Limb (tissue), 2 donors: ENCODE measurements around the gene ITGAE.
"Not testable (repeated sequence)": the region's sequence is repeated elsewhere in the genome, so short reads cannot be mapped to it uniquely, and the experiment has no call there.

ENCODE experiments used
- DNase-seq, 2 donors: peaks; one replicate each; pipeline ENCODE4 v3.0.0-alpha.2; 2016; ENCODE audit errors: extremely low spot score in 2 of 2

ITGAE gene

DNA sequence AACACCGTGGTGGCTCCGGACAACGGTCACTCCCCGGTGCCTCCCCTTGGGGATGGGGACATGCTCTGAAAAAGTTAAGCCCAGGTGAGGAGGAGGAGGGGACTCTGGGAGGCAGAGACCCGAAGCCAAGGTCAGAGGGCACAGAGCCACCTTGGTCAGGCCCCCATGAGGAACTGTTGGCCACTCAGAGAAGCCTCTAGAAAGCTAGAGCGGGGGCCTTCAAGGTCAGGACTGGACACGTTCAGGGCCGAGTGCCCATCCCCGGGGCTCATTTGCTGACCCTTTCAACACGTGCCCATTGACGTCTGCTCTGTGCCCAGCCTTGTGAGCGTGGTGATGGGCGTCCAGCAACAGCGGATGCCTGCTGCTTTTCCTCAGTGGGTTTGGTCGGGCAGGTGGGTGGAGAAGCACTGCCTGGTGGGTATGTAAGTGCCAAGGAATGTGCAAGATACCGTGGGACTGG lies 39.0 kb downstream of the ITGAE start:
- no peak for DNase-seq

DNA sequence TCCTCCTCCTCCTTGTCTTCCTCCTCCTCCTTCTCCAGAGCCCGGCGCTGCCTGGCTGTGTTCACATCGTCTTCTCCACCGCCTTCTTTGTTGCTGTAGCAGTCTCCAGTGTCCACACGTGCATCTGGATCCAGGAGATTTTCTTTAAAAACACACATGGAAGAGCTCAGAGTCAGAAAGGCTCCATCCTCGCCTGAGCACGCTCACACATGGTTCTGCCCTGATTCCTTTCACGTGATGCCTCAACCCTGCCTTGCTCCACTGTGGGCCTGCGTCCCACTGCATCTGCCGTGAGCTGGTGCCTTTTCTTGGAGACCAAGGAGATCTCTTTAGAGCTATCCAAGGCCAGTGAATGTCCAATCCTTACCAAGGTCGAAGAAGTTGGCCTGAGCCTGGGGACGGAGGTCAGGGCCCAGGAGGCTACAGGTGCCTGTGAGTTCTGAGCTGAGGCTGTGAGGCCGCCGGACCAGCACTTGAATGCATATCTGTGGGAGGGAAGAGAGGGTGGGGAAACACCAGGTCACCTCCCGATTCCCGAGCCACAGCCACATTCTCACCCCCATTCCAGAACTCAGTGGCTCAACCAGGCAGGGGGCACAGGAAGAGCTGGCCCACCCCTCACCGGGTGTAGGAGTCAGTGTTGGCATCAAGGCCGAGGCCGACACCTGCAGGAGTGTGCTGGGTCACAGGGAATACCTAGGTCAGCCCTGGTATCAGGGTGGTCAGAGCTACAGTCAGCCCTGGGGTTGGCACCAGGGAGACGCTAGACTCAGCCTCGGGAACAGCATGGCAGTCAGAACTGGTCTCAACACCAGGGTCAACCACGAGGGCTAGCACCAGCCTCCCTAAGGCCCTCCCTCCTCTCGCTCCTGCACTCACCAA lies 39.7 kb downstream of the ITGAE start:
- no peak for DNase-seq

DNA sequence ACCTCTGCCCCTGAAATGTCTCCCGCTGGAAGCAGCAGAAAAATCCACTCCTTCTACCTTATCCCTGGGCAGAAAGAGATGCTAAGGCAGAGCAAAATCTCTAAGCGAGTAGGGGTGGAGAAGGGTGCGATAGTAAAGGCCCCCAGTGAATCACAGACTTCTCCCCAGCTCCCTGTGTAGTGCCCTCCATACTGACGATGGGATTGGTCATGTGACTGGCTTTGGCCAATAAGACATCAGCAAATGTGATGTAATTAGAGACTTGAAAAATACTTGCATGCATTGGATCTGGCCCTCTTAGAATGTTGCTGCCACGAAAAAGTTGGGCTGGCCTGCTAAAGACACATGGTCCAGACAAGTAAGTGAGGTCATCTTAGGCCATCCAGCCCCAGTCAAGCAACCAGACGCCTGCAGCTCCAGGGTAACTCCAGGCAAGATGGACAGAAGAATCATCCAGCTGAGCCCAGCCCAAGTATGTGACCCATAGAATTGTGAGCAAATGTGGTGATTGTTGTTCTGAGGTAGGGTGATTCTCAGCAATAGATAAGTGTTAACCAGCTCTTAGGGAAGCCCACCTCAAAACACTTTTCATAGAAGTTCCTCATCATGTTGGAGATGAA lies 41.3 kb downstream of the ITGAE start:
- DNase-seq, result no peak

DNA sequence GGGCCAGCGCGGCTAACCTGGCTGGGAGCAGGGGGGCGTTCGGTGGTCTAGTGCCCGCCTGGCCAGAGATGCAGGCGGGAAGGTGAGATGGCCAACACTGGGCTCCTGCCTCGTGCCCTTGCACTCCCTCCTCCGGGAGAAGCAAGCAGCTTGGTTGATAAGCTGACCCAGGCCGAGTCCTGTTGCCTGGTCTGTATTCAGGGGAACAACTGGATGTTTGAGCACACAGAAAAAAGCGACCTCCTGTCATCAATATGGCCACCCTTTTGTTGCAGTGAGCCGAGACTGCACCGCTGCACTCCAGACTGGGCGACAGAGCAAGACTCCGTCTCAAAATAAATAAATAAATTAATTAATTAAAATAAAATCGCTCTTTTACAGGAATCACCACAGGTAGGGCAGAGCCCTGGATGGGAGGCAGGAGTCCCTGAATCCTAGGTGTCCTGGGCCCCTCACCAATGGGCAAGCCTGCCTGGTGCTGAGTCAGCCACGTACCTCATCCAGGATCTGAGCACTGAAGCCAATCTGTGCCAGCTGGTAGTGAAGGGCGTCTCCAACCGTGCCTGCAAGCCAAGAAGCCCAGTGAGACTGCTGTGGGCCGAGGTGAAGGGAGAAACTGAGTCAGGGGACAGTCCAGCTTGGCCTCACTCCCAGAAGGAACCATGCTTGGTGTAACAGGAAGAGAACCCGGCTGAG lies 45.5 kb downstream of the ITGAE start:
- no peak for DNase-seq

DNA sequence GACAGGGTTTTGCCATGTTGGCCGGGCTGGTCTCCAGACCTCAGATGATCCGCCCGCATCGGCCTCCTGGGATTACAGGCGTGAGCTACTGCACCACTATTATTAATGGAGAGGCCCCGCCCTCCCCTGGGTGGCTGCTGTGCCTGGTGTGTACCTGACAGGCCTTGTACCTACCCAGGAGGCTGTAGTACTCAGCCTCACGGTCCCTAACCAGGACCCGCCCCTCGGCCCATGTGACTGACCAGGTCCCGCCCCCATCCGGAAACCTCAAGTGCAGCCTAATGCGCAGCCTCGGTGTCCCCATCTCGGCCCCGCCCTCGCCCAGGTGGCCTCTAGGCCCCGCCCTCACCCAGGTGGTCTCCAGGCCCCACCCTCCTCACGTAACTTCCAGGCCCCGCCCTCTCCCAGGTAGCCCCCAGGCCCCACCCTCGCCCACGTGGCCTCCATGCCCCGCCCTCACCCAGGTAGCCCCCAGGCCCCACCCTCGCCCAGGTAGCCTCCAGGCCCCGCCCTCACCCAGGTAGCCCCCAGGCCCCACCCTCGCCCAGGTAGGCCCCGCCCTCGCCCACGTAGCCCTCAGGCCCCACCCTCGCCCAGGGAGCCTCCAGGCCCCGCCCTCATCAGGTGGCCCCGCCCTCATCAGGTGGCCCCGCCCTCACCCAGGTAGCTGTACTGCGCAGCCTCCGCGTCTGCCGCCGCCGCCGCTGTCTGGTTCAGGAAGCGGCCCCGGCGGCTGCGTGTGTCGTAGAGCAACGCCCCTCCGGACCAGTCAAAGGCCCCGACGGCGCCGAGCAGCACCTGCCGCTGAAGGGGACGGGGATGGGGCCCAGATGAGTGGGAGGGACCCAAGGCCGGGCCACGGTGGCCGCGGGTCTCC lies 46.3 kb downstream of the ITGAE start:
- peak in 1 of 2 donors; percentile 71 for DNase-seq

DNA sequence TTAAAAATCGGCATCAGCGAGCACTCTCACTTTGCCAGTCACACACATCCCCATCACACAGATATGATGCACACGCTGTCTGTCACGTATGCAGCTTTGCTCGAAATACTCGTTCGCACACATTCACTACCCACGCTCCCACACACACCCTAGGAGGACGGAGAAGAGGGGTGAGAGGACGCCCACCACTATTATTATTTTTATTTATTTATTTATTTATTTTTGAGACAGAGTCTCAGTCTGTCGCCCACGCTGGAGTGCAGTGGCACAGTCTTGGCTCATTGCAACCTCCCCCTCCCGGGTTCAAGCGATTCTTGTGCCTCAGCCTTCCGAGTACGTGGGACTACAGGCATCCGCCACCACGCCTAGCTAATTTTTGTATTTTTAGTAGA lies 46.9 kb downstream of the ITGAE start:
- no peak for DNase-seq

DNA sequence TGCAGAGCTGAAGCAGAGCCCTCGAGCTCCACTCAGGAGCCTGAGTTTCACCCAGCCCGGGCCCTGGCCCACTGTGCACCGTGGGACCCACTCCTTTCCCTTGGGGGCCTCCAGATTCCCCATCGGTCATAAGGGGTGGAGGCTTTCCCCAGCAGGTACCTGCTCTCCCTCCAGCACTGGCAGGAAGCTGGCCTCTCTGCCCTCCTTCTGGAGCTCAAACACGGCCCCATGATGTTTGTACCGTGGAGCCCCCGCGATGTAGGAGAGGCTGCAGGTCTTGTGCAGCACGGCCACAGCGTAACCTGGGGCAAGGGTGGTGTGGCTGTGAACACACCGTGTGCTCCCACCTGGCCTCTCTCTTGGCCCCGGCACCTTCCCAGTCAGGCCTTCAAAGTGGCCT lies 47.4 kb downstream of the ITGAE start:
- no peak for DNase-seq

DNA sequence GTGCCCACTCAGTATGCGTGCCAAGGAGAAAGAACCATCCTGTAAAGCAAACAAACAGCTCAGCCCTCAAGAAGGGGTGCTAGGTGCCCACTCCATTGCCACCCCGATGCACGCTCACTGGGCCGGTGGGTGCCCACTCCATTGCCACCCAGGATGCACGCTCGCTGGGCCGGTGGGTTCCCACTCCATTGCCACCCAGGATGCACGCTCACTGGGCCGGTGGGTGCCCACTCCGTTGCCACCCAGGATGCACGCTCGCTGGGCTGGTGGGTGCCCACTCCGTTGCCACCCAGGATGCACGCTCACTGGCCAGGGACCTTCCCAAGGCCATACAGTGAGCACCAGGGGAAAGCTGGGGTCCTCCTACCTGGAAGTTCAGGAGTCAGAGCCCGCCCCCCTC lies 49.2 kb downstream of the ITGAE start:
- DNase-seq, result no peak

DNA sequence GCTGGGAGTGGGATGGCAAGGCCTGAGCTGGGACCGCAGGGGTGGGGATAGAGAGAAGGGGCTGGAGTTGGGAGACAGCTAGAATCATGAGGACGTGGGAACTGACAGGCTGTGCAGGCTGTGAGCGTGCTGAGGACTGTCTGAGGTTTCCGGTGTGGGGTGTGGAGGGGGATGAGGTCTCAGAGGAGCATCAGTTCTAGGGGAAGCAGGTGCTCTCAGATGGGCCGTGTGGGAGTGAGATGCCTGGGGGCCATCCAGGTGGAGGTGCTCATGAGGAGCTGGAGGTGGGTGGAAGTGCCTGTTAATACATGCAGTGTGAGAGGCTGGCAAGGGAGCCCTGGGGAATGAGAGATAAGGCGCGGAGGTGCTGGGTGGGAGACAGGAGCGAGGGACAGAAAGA lies 50.1 kb downstream of the ITGAE start:
- DNase-seq, result no peak

DNA sequence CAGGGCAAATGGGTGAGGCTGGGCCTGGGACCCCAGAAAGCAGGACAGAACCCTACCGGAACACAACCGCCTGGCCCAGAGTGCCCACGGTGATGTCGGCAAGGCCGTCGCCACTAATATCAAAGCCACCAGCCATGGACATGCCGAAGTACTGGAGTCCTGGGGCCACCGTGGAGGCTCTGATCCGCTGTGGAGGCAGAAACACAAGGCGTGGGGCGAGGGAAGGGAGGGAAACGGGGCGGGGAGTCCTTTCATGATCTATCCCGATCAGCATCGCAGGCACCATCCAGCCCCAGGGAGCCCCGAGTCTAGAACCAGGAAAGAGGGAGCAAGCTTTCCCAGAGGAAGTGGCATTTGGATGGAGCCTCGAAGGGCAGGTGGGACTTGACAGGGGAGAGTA lies 50.7 kb downstream of the ITGAE start:
- DNase-seq, result no peak

DNA sequence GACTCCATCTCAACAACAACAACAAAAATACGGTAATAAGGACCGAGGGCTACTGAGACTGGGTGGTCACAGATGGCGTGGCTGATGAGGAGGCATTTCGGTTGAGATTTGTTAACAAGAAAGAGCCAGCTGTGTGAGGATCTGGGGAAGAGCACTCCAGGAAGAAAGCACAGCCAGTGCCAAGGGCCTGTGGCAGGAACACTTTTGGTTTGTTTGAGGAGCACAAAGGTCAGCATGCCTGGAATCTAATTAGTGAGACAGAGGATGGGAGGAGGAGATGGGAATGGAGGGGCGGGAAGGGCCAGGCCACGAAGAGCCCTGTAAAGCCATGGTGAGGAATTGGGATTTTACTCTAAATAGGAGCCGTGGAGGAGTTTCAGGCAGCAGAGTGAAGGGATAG lies 52.4 kb downstream of the ITGAE start:
- no peak for DNase-seq

DNA sequence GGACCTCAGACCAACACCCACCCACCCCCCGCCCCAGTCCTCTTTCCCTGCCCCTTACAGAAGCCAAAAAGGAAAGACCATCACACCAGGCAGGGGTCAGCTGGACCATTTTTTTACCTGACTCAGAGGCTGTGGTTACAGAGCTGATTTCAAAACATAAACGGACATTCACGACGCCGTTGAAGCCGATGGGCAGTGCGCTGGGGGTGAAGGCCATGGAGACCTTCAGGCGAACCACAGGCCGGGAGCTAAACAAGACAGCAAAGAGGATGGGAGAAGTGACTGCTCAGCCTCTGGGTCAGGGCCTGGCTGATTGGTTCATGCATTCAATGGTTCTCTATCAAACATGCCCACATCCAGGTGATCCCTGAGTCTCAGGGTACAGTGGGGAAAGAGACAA lies 53.2 kb downstream of the ITGAE start:
- DNase-seq, result no peak

DNA sequence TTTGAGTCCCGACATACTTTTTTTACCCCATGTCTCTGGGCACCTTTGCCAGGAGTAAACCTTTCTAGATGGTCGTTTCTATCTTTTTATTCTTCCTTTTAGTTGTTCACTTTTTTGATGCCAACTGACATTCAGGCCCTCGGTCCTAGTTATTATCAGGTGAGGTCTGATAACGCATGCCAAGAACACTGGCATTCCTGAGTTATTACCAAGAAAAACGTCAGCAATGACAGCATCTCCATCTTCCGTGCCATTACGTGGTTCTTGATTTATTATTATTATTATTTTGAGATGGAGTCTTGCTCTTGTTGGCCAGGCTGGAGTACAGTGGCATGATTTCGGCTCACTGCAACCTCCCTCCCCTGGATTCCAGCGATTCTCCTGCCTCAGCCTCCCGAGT lies 55.9 kb downstream of the ITGAE start:
- no peak for DNase-seq

DNA sequence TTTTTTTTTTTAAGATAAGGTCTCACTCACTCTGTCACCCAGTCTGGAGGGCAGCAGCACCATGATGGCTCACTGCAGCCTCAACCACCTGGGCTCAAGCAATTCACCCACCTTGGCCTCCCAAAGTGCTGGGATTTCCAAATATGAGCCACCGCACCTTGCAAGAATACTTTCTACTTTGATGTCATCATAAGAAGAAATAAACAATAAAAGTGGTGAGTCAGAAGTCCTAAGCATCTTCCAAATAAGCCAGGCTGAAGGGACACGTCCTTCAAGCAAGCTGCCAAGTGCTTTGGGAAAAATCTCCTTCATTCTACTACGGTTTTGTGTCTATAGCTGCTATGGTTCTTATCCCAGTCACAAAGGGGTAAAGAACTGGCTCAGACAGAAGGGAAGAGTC lies 57.0 kb downstream of the ITGAE start:
- no peak for DNase-seq

DNA sequence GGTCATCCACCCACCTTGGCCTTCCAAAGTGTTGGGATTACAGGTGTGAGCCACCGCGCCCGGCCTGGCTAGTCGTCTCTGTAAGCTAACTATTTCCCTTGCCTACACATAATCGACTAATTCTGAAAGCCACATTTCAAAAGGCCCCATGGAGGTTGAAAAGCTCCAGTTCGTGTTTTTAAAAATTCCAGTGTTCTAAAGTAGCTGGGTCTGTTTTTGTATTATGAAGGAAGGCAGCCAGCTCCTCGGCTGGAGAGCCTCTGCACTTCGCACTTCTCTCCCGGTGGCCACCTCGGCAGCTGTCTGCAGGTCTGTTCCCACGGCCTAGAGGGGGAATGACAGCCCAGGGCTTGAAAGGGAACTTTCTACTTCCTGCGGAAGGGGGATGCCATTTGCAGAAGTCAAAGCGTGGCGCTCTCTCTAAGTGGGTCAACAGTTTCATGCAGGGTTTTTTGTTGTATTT lies 60.3 kb downstream of the ITGAE start:
- no peak for DNase-seq

DNA sequence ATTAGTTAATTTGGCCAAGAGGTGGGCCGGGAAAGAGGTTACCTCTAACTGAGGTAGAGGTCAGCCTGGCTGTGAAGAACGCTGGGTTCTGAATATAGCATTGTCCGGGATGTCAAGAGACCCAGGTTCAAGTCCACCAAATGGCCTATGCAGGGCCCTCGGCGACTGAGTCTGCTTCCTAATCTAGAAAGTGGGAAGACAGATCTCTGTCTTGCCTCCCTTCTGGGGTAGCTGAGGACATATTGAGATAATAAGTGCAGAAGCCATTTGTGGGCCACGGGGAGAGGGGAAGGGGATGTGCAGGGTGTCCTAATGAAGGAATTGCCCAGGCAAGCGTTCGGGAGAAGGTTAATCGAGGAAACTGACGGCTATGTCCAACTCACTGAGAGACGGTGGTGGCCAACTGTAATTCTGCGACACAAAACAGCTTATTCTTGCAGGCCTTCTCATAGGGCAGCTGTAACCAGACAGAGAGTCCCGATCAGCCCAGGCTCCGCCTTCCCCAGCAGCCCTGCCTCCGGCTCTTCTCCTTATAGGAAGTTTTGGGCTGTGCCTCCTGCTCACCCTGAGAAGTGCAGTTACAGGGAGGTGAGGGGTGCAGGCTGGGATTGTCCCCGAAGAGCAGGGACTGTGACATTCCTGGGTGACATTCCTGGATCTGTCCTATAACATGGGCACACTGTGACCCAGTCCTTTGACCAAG lies 61.4 kb downstream of the ITGAE start:
- DNase-seq, result no peak

DNA sequence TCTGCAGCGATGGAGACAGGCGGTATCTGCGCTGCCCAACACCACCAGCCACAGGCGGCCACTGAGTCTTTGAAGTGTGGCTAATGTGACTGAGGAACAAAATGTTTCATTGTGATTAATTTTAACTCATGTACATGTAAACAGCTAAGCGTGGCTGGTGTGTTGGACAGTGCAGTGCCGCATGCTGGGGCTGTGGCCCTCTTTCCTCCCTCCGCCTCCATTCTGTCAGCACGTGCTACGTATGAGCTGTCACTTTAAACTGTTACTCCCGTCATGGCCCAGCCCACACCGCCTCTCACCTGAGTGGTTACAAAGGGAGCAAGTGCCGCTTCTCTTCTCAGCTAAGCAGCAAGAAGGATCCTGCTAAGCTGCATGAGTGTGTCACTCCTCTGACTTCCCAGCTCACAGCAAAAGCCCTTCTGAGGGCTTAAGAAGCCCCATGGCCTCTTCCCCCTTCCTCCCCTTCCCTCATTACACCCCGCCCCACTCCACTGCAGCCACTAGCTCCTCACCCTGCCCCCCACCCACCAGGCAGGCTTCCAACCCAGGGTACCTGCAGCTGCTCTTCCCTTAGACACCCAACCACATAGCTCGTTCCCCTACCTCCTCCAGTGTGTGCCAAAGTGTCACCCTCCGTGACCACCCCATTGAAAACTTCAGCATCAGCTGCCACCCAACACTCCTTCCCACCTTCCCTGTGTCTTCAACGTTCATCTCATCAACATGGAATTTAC lies 62.3 kb downstream of the ITGAE start:
- DNase-seq, result peak in 1 of 2 donors; percentile 36

DNA sequence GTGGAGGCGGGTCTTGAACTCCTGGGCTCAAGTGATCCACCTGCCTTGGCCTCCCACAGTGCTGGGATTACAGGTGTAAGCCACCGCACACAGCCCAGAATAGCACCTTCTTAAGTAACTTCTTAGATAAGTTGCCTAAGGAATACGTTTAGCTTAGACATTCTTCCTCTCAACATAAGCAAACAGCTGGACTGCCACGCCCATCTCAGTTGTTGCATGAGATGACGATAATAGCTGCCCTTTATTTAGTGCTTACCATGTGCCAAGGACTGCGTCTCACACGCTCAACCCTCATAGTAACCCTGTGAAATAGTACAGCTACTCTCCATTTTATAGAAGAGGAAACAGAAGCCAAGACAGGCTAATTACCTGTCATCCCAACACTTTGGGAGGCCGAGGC lies 65.5 kb downstream of the ITGAE start:
- DNase-seq, result no peak

DNA sequence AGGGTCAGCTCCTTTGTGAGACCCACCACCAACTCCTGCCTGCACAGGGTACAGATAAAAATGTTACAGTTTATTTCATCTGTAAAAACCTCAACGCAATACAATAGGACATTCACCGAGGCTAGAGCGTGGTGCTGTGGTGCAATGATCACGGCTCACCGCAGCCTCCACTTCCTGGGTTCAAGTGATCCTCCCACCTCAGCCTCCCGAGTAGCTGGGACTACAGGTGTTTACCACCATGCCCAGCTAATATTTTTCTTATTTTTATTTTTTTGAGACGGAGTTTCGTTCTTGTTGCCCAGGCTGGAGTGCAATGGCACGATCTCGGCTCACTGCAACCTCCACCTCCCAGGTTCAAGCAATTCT lies 66.1 kb downstream of the ITGAE start:
- not testable (repeated sequence) for DNase-seq

DNA sequence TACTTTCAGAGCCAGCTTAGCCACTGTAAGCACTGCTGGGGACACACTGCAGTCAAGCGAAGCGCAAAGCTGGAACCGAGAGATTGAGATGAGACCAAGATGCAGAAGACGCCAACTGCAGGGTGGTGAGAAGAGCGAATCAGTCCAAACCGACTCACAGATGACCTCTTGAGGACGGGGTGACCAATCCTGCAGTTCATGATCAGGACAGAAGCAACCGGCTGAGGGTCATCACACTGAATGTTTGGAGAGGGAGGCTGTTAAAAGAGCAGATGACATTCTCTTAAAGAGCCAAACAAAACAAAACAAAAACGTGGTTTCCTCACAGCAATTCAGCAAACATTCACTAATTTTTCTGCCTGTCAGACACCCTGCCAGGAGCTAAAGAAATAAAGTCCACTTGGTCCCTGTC lies 68.8 kb downstream of the ITGAE start:
- DNase-seq, result no peak
